Raji (cell line): Measurements from ENCODE around the gene RAB3A.

Source experiments
- POLR2A ChIP-seq: IDR thresholded peaks from 2 replicates; pipeline ENCODE4 v1.6.1; 2011; ENCODE audit warnings: low read depth, low read length, control low read depth; ENCODE audit not compliant: insufficient read depth

RAB3A gene

GRCh38 chr19:18226956-18227780 is 23.3 kb upstream of the RAB3A start:
- TF ChIP-seq POLR2A: peak; percentile 42; the same call in 1 of the 2 replicates

GRCh38 chr19:18225702-18226468 is 22.0 kb upstream of the RAB3A start, which contains the start of gene PDE4C:
PDE4C (minus strand) TSS chr19:18226438; CDS start chr19:18226415, 23 bp downstream.
- TF ChIP-seq POLR2A: no peak

GRCh38 chr19:18225355-18225701 is 21.5 kb upstream of the RAB3A start:
- TF ChIP-seq POLR2A: no peak

GRCh38 chr19:18224525-18225354 is 20.9 kb upstream of the RAB3A start:
- no peak for TF ChIP-seq POLR2A

GRCh38 chr19:18223860-18224524 is 20.1 kb upstream of the RAB3A start:
- peak; percentile 34; the same call in 1 of the 2 replicates for TF ChIP-seq POLR2A

- TF ChIP-seq POLR2A: no peak
These were observed 18.2 kb upstream of the RAB3A start for GRCh38 chr19:18221815-18222725.

GRCh38 chr19:18220632-18221275 is 16.9 kb upstream of the RAB3A start:
- no peak for TF ChIP-seq POLR2A

GRCh38 chr19:18219911-18220631 is 16.2 kb upstream of the RAB3A start:
- TF ChIP-seq POLR2A: no peak

- TF ChIP-seq POLR2A: no peak
These were observed 14.8 kb upstream of the RAB3A start for GRCh38 chr19:18218600-18218999.

GRCh38 chr19:18218159-18218558 is 14.3 kb upstream of the RAB3A start:
- TF ChIP-seq POLR2A: no peak

- TF ChIP-seq POLR2A: no peak
These were observed 12.9 kb upstream of the RAB3A start for GRCh38 chr19:18216789-18217188.

GRCh38 chr19:18214779-18215433 is 11.1 kb upstream of the RAB3A start:
- no peak for TF ChIP-seq POLR2A
